HepG2 (cell line): ENCODE results near the gene NBEAL2.
"Not testable (repeated sequence)": the region's sequence is repeated elsewhere in the genome, so short reads cannot be mapped to it uniquely, and the experiment has no call there.

Experiments used
- ATF2 ChIP-seq: sonication (generic); formaldehyde crosslinking; IDR thresholded peaks from 2 replicates; pipeline ENCODE4 v1.4.0; 2020; ENCODE audit warnings: missing genetic modification reagents
- BCL3 ChIP-seq: sonication (generic); formaldehyde crosslinking; IDR thresholded peaks from 2 replicates; pipeline ENCODE4 v1.5.1; 2020; ENCODE audit warnings: mild to moderate bottlenecking, missing genetic modification reagents, moderate library complexity
- BRCA1 ChIP-seq: sonication (generic); formaldehyde crosslinking; IDR thresholded peaks from 2 replicates; pipeline ENCODE4 v1.4.0; 2020; ENCODE audit warnings: missing genetic modification reagents
- CTCF ChIP-seq: sonication (generic); formaldehyde crosslinking; IDR thresholded peaks from 2 replicates; pipeline ENCODE4 v1.5.0; 2020; ENCODE audit warnings: mild to moderate bottlenecking, missing genetic modification reagents, moderate library complexity
- GABPB1 ChIP-seq: IDR thresholded peaks from 2 replicates; pipeline ENCODE4 v1.6.1; 2016; ENCODE audit warnings: mild to moderate bottlenecking, missing genetic modification reagents, moderate library complexity, missing compliant biosample characterization
- HOXA7 ChIP-seq: sonication (generic); formaldehyde crosslinking; IDR thresholded peaks from 2 replicates; pipeline ENCODE4 v1.8.1; 2022; ENCODE audit warnings: mild to moderate bottlenecking, missing genetic modification reagents, moderate library complexity
- MAX ChIP-seq: IDR thresholded peaks from 2 replicates; pipeline ENCODE4 v1.6.1; 2012; ENCODE audit warnings: inconsistent platforms
- MLLT10 ChIP-seq: sonication (generic); formaldehyde crosslinking; IDR thresholded peaks from 2 replicates; pipeline ENCODE4 v1.4.0; 2020; ENCODE audit warnings: missing genetic modification reagents
- MTA3 ChIP-seq: sonication (generic); formaldehyde crosslinking; IDR thresholded peaks from 2 replicates; pipeline ENCODE4 v1.4.0; 2020; ENCODE audit warnings: missing genetic modification reagents
- POLR2A ChIP-seq, 2 experiments: IDR thresholded peaks; 2 replicates each; pipeline ENCODE4 v1.6.1; 2011; ENCODE audit warnings: low read depth in 2 of 2, low read length in 2 of 2, mild to moderate bottlenecking in 1 of 2, moderate library complexity in 1 of 2; ENCODE audit not compliant: insufficient read depth in 1 of 2
- USF2 ChIP-seq, 2 experiments: sonication (generic) in 1 of 2; formaldehyde crosslinking in 1 of 2; IDR thresholded peaks; 2 replicates each; pipeline versions ENCODE4 v1.5.1 to v1.6.1; 2011 to 2020; ENCODE audit warnings: borderline replicate concordance in 1 of 2, low read depth in 1 of 2, low read length in 1 of 2, mild to moderate bottlenecking in 1 of 2, missing genetic modification reagents in 1 of 2, moderate library complexity in 1 of 2
- ZBTB43 ChIP-seq: sonication (generic); formaldehyde crosslinking; conservative IDR thresholded peaks from 2 replicates; pipeline ENCODE4 v1.4.0; 2020; ENCODE audit warnings: missing genetic modification reagents
- ZNF382 ChIP-seq: sonication (generic); formaldehyde crosslinking; IDR thresholded peaks from 2 replicates; pipeline ENCODE4 v1.5.0; 2020; ENCODE audit warnings: missing genetic modification reagents, mild to moderate bottlenecking, borderline replicate concordance
- ZNF841 ChIP-seq: sonication (generic); formaldehyde crosslinking; IDR thresholded peaks from 2 replicates; pipeline ENCODE4 v1.8.1; 2023; ENCODE audit warnings: missing genetic modification reagents, borderline replicate concordance

GRCh38 chr3:47026432-47026831, 47.0 kb downstream of the NBEAL2 start:
- not testable (repeated sequence) for TF ChIP-seq ZNF841 (CRISPR knock-in tag); MLLT10 (CRISPR knock-in tag); BRCA1 (CRISPR knock-in tag); HOXA7; CTCF; MAX; ATF2 (CRISPR knock-in tag); USF2 (IDR thresholded peaks at IDR 0.05; ENCODE audit: low read depth, low read length); USF2 (CRISPR knock-in tag; IDR thresholded peaks at IDR 0.05; ENCODE audit: borderline replicate concordance); POLR2A (IDR thresholded peaks at IDR 0.05; ENCODE audit: insufficient read depth in 1 of 2, low read depth in 2 of 2, low read length in 2 of 2); MTA3 (CRISPR knock-in tag); ZBTB43 (CRISPR knock-in tag); BCL3 (CRISPR knock-in tag); ZNF382; GABPB1 (CRISPR knock-in tag)
